Neural cell (in vitro differentiated cells): ENCODE data around the gene SLC4A2. TPM values are rescaled to one million over a fixed set of nuclear protein-coding genes. Genes with fewer than 3 reads are reported as not detected.
A peak's percentile ranks its signal among the peaks of the same experiment; 100 is the strongest.

ENCODE experiments used
- H2AFZ ChIP-seq: fragments of 200-600, 300-800 bp; sonication (generic), shearing (Covaris generic); 2 replicates; pipeline ENCODE4 v1.6.0; 2014; ENCODE audit warnings: low read depth, mild to moderate bottlenecking, antibody characterized with exemption, low read length, moderate library complexity
- H3F3A ChIP-seq: fragments of 200-600 bp; shearing (Covaris generic); 2 replicates; pipeline ENCODE4 v1.6.1; 2016; ENCODE audit warnings: mild to moderate bottlenecking, moderate library complexity, mixed read lengths, antibody characterized with exemption, low read length; ENCODE audit not compliant: insufficient read depth, poor library complexity, severe bottlenecking
- H3K27ac ChIP-seq: fragments of 200-600, 300-800 bp; sonication (generic), shearing (Covaris generic); 2 replicates; pipeline ENCODE4 v1.5.1; 2014; ENCODE audit warnings: mild to moderate bottlenecking, low read length, moderate library complexity
- H3K27me3 ChIP-seq: fragments of 300-800, 200-600 bp; sonication (generic), shearing (Covaris generic); 2 replicates; pipeline ENCODE4 v1.6.0; 2014; ENCODE audit warnings: mild to moderate bottlenecking, low read depth, low read length, moderate library complexity; ENCODE audit not compliant: insufficient read depth
- H3K36me3 ChIP-seq: fragments of 300-800, 200-600 bp; sonication (generic), shearing (Covaris generic); 2 replicates; pipeline ENCODE4 v1.5.1; 2014; ENCODE audit warnings: mild to moderate bottlenecking, antibody characterized with exemption, low read length, moderate library complexity; ENCODE audit not compliant: insufficient read depth
- H3K4me2 ChIP-seq: fragments of 300-800, 200-600 bp; sonication (generic), shearing (Covaris generic); 2 replicates; pipeline ENCODE4 v1.6.0; 2014; ENCODE audit warnings: mild to moderate bottlenecking, low read length
- H3K4me3 ChIP-seq: fragments of 300-800, 200-600 bp; sonication (generic), shearing (Covaris generic); 2 replicates; pipeline ENCODE4 v1.5.1; 2014; ENCODE audit warnings: mild to moderate bottlenecking, low read length, moderate library complexity
- H3K79me2 ChIP-seq: fragments of 200-600 bp; shearing (Covaris generic); replicated peaks from 2 replicates; pipeline ENCODE4 v1.6.0; 2014; ENCODE audit warnings: mild to moderate bottlenecking, low read length, moderate library complexity; ENCODE audit not compliant: insufficient read depth
- H3K9ac ChIP-seq: fragments of 300-800, 200-600 bp; sonication (generic), shearing (Covaris generic); 2 replicates; pipeline ENCODE4 v1.6.1; 2016; ENCODE audit warnings: mild to moderate bottlenecking, low read length, mixed read lengths
- H3K9me2 ChIP-seq: fragments of 200-600 bp; shearing (Covaris generic); 2 replicates; pipeline ENCODE4 v1.6.1; 2016; ENCODE audit warnings: mild to moderate bottlenecking, low read length, mixed read lengths; ENCODE audit not compliant: insufficient read depth
- H3K9me3 ChIP-seq: fragments of 200-600, 300-800 bp; sonication (generic), shearing (Covaris generic); 2 replicates; pipeline ENCODE4 v1.6.1; 2016; ENCODE audit warnings: mild to moderate bottlenecking, mixed run types, low read length, moderate library complexity, mixed read lengths
- H4K20me1 ChIP-seq: fragments of 200-600 bp; shearing (Covaris generic); 2 replicates; pipeline ENCODE4 v1.6.1; 2016; ENCODE audit warnings: mild to moderate bottlenecking, mixed run types; ENCODE audit not compliant: insufficient read depth
- CTCF ChIP-seq: fragments of 450-650 bp; IDR thresholded peaks from 2 replicates; pipeline ENCODE4 v1.5.1; 2014; ENCODE audit warnings: antibody characterized with exemption, mild to moderate bottlenecking, moderate library complexity; ENCODE audit not compliant: poor library complexity, severe bottlenecking
- EP300 ChIP-seq: fragments of 450-650 bp; conservative IDR thresholded peaks from 2 replicates; pipeline ENCODE4 v1.6.1; 2014; ENCODE audit warnings: antibody characterized with exemption, mild to moderate bottlenecking, moderate library complexity; ENCODE audit not compliant: poor library complexity, severe bottlenecking
- EZH2 ChIP-seq: fragments of 200-600, 300-800 bp; shearing (Covaris generic), sonication (generic); IDR thresholded peaks from 2 replicates; pipeline ENCODE4 v1.6.1; 2014; ENCODE audit warnings: antibody characterized with exemption, low read length, borderline replicate concordance, mild to moderate bottlenecking; ENCODE audit not compliant: insufficient read depth, poor library complexity, severe bottlenecking
- MXI1 ChIP-seq: fragments of 450-650 bp; conservative IDR thresholded peaks from 2 replicates; pipeline ENCODE4 v1.6.1; 2014; ENCODE audit warnings: antibody characterized with exemption, mild to moderate bottlenecking; ENCODE audit not compliant: poor library complexity, severe bottlenecking
- POLR2AphosphoS5 ChIP-seq: IDR thresholded peaks from 2 replicates; pipeline ENCODE4 v1.6.1; 2012
- RAD21 ChIP-seq: fragments of 450-650 bp; conservative IDR thresholded peaks from 2 replicates; pipeline ENCODE4 v1.6.1; 2014; ENCODE audit warnings: antibody characterized with exemption, mild to moderate bottlenecking, moderate library complexity
- REST ChIP-seq: IDR thresholded peaks from 2 replicates; pipeline ENCODE4 v1.6.1; 2012; ENCODE audit warnings: borderline replicate concordance
- SMC3 ChIP-seq: fragments of 450-650 bp; conservative IDR thresholded peaks from 2 replicates; pipeline ENCODE4 v1.6.1; 2014; ENCODE audit warnings: antibody characterized with exemption, mild to moderate bottlenecking, moderate library complexity; ENCODE audit not compliant: poor library complexity
- TAF1 ChIP-seq: IDR thresholded peaks from 2 replicates; pipeline ENCODE4 v1.6.1; 2012; ENCODE audit warnings: low read depth
- polyA plus RNA-seq: library from polyadenylated mRNA; depleted of rRNA; stranded (reverse); fragments of >200 nt; gene quantifications from 2 replicates; pipeline ENCODE4 v1.2.3, GENCODE V29; 2014

Gene SLC4A2
- polyA plus RNA-seq, 1 donor from 2014 or later = 2.4 TPM

DNA sequence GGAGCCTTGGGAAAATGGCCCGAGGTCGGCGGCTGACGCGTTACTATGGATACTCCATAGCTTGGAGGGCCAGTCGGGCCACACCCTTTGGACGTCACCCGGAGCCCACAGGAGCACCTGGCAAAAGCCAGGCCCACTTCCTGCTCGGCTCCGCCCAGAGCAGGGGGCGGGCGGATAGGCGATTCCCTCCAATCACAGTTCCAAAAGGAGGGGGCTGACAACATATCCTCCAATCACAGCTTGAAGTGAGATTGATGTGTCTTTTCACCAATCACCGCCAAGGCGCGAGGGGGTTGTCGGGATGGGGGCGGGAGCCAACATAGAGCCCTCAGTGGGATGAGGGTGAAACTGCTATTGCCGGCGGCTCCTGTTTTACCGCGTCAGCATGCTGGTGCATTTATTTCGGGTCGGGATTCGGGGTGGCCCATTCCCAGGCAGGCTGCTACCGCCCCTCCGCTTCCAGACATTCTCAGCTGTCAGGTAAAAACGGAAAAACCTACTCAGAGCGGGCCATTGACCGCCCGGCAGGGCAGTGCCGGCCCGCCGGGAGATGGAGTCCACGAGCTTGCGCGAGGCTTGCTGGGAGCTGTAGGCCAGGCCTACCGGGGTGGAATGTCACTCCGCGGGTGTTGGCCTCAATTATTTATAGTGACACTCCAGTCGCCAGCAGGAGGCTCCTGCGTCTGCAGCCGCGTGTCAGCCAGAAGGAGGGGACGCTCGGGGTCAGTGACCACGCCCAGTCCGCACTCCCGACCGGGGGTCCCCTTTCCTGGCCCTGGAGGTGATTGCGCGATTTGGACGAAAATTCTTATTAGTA, 31.1 kb upstream of the SLC4A2 start, which contains the start of gene ABCB8:
Gene ABCB8, plus strand, starts transcription at position 320 of the 817 bp plus-strand sequence. Its CDS starts 66 bp downstream, at position 386.
- Histone ChIP-seq H3K9me2 (no peaks in the 10 kb centered on the region), H3K9me3 (no peaks in the 10 kb centered on the region), H3K4me2 (peak within 1 kb of the TSS; percentile 67), H3K36me3 (no peaks in the 10 kb centered on the region), H4K20me1 (no peaks in the 10 kb centered on the region), H3K27me3 (no peaks in the 10 kb centered on the region), H3K4me3 (peak within 1 kb of the TSS; percentile 78), H3K79me2 (peaks cover 3% of the 10 kb centered on the region), H3F3A (no peaks in the 10 kb centered on the region), H3K27ac (peak within 1 kb of the TSS; percentile 87), H3K9ac (peak within 1 kb of the TSS; percentile 81), H2AFZ (peak within 1 kb of the TSS; percentile 68)
- TF ChIP-seq CTCF (peak; percentile 67), EP300 (peak; percentile 33), MXI1 (peak; percentile 92), RAD21 (no peak), REST (peak; percentile 24), POLR2AphosphoS5 (peak; percentile 89), EZH2 (no peak), SMC3 (peak; percentile 60), TAF1 (no peak)

DNA sequence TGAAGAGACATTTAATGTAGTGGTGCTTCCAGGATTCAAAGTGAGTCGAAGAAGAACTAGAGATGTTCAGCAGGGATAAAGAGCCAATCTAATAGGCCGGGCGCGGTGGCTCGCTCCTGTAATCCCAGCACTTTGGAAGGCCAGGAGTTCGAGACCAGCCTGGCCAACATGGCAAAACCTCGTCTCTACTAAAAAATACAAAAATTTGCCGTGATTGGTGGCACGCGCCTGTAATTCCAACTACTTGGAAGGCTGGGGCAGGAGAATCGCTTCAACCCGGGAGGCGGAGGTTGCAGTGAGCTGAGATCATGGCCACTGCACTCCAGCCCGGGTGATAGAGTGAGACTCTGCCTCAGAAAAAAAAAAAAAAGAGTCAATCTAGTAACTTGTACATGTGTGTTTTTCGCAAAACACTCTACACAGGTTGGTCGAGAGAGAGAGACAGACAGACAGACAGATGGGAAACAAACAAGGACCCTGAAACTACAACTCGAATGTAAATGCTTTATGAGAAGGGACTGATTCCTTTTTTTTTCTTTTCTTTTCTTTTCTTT, 30.4 kb upstream of the SLC4A2 start:
- Histone ChIP-seq H3K4me3 (peak overlapping the region; percentile 78), H3K36me3 (no peaks in the 10 kb centered on the region), H3K27ac (peak overlapping the region; percentile 87), H3K79me2 (peaks cover 3% of the 10 kb centered on the region), H3K27me3 (no peaks in the 10 kb centered on the region), H3K4me2 (peak overlapping the region; percentile 22), H3K9ac (peak overlapping the region; percentile 81), H2AFZ (peak overlapping the region; percentile 68), H4K20me1 (no peaks in the 10 kb centered on the region), H3K9me3 (no peaks in the 10 kb centered on the region), H3K9me2 (no peaks in the 10 kb centered on the region), H3F3A (no peaks in the 10 kb centered on the region)
- no peak for TF ChIP-seq EP300
- no peak for TF ChIP-seq CTCF
- no peak for TF ChIP-seq POLR2AphosphoS5
- no peak for TF ChIP-seq EZH2
- TF ChIP-seq MXI1 = no peak
